HG02642 (cell line): Measurements from ENCODE around the gene CNDP2.
"Not testable (repeated sequence)": the region's sequence is repeated elsewhere in the genome, so short reads cannot be mapped to it uniquely, and the experiment has no call there.

ENCODE experiments used
- ATAC-seq: cut with Tn5 transposase; IDR thresholded peaks from one replicate; pipeline ENCODE4 v1.9.1; 2021; ENCODE audit warnings: mild to moderate bottlenecking; ENCODE audit not compliant: unreplicated experiment, poor library complexity

The CNDP2 gene

GRCh38 chr18:74498712-74499627 is 2.8 kb downstream of the CNDP2 start:
- peak; percentile 30 for ATAC-seq

DNA sequence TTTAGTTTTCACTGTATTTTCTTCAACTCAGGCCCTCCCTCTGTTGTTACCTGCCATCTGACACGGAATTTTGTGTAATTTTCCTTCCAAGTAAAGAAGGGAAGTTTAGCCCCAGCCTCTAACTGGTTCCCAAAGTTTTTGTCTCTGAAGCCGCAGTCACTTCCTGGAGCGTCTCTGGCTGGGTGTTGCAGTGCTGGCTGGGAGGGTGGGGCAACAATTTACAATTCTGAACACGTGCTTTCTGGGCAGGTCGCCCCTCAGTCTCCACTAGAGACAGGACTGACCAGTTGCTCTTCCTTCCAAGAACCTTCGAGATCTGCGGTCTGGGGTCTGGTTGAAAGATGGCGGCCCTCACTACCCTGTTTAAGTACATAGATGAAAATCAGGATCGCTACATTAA is 3.5 kb downstream of the CNDP2 start:
- peak; percentile 45 for ATAC-seq

DNA sequence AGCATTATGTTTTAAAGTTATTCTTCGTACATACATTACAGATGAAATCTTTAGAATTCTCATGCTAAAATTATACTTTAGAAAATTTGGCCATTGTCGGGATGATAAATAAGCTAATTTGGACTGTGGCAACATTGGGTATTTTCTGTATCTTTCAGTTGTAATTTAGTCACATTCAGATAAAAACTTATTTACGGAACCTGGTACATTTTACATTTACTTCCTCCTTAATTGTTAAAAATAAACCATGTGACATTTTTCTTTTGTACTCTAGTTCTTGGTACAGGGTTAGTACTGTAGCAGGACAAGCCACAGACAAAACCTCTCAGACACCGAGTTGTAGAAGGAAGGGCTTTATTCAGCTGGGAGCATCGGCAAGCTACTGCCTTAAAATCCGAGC is 4.2 kb downstream of the CNDP2 start:
- ATAC-seq, result no peak

GRCh38 chr18:74500774-74501173 is 4.6 kb downstream of the CNDP2 start:
- not testable (repeated sequence) for ATAC-seq

- ATAC-seq, result no peak
Observed at GRCh38 chr18:74501386-74501785, 5.2 kb downstream of the CNDP2 start.

- ATAC-seq, result no peak
Observed at GRCh38 chr18:74503137-74503536, 7.0 kb downstream of the CNDP2 start.

GRCh38 chr18:74505776-74506175 is 9.6 kb downstream of the CNDP2 start:
- no peak for ATAC-seq

DNA sequence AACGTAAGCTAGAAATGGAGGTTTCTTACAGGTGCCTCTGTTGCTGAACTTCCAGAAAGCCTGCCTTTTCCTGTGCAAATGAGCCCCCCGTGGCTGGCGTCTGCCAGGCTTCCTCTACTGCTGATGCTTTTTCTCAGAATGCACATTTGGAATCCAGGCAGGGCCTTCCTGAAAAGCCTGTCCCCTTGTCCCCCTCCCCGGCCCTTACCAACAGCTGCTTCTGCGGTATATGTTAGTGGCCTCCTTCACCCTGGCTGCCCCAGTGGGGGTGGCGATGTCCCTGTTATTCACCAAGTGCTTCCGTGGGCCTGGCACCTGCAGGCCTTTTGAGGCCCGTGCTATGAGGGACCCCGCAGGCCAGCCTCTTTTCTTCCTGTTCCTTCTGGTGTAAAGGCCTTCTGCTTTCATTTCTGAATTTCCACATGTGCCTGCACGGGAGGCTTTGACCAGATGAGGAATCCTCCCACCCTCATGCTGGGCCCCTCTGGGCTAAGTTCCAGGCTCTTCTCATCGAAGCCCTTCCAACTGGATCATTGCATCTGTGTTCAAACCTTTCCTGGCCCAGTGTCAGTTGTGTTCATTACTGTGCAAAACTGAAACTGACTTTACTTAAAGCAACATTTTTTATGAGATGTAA is 10.4 kb downstream of the CNDP2 start:
- no peak for ATAC-seq

- no peak for ATAC-seq
Observed at GRCh38 chr18:74507097-74507881, 11.1 kb downstream of the CNDP2 start.

DNA sequence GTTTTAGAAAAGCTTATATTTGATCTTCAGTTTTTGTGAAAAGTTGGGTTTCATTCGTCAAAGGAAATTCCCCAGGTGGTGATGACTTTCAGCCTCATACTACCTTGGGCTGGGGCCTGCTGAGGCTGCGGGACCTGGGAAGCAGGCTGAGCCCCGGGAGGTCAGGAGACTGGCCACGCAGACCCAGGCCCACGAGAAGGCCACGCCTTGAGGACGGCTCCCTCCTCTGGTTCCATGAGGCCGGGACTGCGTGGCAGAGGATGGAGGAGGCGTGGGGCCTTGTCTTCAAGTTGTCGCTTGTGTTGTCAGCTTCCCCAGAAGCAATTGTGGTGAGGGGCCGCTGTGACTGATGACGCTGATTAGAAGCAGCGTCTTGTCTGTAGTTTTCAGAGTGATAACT is 11.8 kb downstream of the CNDP2 start:
- ATAC-seq, result no peak

DNA sequence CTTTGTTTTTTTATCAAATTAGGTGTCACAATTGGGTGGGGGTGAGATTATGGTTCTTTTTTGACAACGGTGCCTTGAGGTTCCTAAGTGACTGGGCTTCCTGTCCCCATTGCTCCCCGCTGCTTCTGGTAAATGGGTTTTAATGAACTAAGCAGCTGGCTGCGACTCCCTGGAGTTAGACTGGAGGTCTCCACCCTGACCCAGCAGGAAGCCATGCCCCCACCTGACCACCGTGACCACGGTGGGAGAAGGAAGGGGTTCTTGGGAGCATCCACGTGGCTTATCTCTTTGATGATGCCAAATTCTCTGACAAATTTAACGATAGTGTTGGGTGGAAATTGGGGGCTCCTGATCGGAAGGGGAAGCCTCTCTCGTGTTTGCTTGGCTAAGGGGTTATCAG is 12.2 kb downstream of the CNDP2 start:
- no peak for ATAC-seq

DNA sequence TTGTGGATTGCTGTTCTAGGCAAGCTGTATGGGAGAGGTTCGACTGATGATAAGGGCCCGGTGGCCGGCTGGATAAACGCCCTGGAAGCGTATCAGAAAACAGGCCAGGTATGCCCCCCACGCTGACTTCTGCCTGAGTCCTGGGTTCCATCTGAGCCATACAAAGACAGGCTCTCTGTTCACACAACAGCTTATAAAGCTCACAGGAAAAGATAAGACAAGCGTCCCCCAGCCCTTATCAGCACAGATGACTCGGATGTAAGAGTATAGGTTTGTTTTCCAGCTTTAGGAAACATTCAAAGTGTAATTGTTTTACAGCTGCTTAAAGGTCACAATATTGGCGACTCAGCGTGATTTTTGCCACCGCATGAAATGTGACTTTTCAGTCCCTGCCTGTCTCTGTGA is 12.7 kb downstream of the CNDP2 start:
- no peak for ATAC-seq

DNA sequence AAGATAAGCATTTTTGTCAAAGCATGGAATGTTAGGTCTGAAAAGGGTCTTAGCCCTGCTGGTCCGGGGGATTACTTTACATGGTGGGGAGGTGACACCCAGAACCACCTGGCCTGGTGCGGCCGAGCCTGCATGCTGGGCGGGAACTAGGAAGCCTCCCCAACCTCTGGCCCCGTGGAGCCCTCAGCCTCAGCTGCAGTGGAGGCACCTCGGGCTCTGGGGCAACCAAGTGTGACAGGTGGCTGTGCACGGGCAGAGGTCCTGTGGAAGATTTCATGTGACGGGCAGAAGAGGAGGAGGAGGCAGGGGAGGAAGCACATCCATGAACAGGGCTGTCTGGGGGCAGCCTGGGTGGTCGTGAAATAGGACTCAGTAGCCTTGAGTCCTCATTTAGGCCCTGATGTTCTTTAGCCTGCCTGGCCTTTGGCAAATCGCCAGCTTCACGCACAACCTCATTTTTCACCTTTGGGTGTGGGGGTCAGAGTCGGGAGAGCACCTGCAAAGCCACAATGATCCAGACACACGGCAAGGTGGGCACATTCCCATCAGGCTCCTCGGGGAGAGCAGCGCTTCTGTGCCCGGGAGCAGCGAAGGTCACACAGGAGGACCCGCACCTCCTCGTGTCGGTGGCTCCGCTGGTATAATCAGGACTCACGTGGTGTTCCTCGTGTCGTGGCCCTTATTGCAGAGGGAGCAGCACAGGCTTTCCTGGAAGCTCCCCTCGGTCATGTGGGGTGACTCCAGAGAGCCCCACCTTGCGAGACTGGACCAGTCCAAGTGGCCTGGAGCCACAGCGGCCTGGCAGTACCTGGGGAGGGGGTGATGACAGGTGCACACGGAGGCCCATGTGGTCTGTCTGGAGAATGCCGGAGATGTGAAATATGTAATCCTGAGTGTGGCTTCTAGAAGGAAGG is 13.9 kb downstream of the CNDP2 start:
- no peak for ATAC-seq

DNA sequence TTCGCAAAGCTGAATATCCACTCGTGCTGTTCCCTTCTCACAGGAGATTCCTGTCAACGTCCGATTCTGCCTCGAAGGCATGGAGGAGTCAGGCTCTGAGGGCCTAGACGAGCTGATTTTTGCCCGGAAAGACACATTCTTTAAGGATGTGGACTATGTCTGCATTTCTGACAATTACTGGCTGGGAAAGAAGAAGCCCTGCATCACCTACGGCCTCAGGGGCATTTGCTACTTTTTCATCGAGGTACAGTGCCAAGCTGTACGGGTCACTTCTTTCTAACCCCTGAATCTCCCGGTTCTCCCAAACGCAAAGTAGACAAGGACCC is 14.6 kb downstream of the CNDP2 start:
- ATAC-seq, result no peak

GRCh38 chr18:74511823-74512222 is 15.7 kb downstream of the CNDP2 start:
- ATAC-seq, result no peak

DNA sequence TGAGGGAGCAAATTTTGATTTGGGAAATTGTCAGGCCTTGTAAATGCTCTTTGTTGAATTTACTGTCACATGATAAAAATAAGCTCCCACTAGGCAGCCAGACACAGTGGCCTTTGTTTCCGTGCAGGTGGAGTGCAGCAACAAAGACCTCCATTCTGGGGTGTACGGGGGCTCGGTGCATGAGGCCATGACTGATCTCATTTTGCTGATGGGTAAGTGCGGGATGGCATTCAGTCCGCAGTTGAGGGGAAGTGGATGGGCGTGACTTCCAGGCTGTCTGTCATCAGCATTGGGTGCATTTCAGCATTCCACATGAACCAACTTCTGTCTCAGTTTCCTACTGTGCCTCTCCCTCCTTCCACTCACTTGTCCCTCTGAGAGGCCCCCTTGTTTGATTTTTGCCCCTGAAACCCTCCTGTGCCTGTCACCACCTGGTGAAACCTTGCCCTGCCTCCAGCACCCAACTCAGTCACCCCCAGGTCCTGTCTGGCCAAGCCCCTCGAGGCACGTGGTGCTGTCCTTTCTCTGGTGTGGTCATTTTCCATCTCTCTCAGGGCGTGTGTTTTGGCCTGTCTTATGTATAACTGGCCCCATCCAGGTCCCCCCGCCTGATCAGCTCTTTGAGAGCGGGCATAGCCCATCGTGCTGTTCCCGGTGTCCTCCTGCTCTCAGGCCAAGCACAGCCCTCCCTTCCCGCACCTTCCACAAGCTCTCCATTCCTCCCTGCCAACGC is 16.3 kb downstream of the CNDP2 start:
- no peak for ATAC-seq

DNA sequence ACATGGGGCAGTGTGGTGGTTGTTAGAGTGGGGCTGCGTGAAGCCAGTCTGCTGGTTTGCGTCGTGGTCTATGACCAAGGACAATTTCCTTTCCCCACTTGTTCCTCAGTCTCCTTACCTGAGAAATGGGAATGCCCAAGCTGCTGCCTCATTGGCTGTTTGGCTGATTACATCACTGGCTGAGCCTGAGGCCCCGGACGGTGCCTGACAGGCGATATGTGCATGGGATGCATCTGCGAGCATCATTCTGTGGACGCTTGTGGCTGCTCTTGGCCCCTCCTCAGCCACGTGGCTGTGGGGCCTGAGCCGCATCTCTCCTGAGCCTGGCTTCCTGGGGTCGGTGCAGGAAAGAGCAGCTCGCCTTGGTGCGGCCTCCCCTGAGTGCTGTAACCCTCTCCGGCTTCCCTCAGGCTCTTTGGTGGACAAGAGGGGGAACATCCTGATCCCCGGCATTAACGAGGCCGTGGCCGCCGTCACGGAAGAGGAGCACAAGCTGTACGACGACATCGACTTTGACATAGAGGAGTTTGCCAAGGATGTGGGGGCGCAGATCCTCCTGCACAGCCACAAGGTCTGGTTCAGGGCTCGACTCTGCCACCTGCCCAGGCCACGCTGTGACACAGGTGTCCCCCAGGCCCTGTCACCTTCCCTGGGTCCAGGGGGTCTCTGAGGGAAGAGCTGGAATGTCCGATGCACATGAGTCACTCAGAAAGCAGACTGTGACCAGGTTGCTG is 17.2 kb downstream of the CNDP2 start:
- no peak for ATAC-seq

DNA sequence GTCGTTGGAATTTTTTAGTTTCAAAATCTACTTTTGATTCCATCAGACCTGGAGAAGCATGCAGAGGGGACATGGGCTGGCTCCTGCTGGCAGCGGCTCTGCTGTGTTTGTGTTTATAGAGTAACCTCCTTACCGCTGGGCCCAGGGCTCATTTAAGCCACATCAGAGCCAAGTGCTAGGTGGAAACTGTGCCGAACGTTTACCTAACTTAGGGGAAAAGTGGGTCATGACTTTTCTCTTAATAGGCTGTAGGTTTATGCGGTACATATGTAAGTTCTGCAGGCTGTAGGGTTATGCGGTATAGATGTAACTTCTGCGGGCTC is 17.7 kb downstream of the CNDP2 start:
- no peak for ATAC-seq
